Measurements from ENCODE around the gene TULP1. TPM values are rescaled to one million over a fixed set of nuclear protein-coding genes. Genes with fewer than 3 reads are reported as not detected.

The TULP1 gene
- total RNA-seq, 1 experiment from 2014 or later = not detected

DNA sequence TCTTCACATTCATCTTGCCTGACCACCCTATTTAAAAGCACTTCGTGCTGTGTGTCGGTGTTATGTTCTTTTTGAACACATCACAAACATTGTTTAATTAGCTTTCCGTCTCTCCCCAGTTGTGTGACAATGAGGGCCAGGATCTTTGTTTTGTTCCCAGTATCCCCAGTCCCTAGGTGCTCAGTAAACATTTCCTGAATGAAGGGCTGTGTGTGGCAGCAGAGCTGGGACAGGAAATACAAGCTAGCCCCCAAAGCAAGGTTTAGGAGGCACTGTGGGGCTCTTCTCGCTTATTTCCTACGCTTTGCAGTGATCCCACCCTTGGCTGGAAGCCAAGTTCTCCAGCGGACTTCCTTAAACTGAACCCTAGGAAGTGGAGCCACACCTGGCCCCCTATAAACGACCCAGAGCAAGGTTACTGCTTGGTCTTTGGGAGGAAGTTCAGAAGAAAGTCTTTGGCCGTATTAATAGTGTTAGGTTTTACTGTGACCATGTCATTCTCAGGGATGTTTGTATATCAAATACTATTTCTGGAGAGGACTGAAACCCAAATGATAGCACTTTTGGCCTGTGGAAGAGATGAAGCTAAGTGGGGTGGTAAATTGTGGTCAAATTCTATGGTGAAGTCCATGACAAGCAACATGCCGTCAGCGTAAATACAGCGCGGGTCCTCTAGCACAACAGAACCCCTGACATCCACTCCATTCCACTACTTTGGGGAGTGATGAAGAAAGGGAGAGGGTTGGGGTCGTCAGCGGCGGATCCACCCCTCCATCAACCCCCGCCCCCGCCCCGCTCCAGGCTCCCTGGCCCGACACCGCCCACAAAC, 61.1 kb downstream of the TULP1 start:
- no TSS peak for BruUV-seq (replicated peaks)
- peaks cover 19% of the 10 kb centered on the region for H3K4me1 ChIP-seq (ENCODE audit: insufficient read depth, low read length)
- intact Hi-C loops (cut with micrococcal nuclease) = loop anchor here (2.0 kb wide), 1 partner anchor 15 kb away; no protein-coding TSS in a partner anchor
- no peak overlapping the region for H3K9ac ChIP-seq (ENCODE audit: low read length)
- no peaks in the 10 kb centered on the region for H3K9me3 ChIP-seq (ENCODE audit: low read length)
- no peak for TF ChIP-seq EZH2 (IDR thresholded peaks at IDR 0.05; ENCODE audit: low read length, unreplicated experiment)
- TF ChIP-seq, protein P1, sequence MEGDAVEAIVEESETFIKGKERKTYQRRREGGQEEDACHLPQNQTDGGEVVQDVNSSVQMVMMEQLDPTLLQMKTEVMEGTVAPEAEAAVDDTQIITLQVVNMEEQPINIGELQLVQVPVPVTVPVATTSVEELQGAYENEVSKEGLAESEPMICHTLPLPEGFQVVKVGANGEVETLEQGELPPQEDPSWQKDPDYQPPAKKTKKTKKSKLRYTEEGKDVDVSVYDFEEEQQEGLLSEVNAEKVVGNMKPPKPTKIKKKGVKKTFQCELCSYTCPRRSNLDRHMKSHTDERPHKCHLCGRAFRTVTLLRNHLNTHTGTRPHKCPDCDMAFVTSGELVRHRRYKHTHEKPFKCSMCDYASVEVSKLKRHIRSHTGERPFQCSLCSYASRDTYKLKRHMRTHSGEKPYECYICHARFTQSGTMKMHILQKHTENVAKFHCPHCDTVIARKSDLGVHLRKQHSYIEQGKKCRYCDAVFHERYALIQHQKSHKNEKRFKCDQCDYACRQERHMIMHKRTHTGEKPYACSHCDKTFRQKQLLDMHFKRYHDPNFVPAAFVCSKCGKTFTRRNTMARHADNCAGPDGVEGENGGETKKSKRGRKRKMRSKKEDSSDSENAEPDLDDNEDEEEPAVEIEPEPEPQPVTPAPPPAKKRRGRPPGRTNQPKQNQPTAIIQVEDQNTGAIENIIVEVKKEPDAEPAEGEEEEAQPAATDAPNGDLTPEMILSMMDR (conservative IDR thresholded peaks at IDR 0.05; ENCODE audit: low read depth, low read length) = no peak
- TF ChIP-seq EZH2phosphoT487 (IDR thresholded peaks at IDR 0.05; ENCODE audit: borderline replicate concordance, low read length) = no peak
- peaks cover 24% of the 10 kb centered on the region for H3K79me2 ChIP-seq (ENCODE audit: low read length)
- no peaks in the 10 kb centered on the region; the same call in 1 of the 2 replicates for H3K36me3 ChIP-seq (ENCODE audit: low read depth, low read length)
- ATAC-seq (no peak), DNase-seq (no peak)
- H3K4me2 ChIP-seq (ENCODE audit: low read length) = peak overlapping the region; percentile 80
- H3K27me3 ChIP-seq (ENCODE audit: low read length) = no peaks in the 10 kb centered on the region
- ChIA-PET CTCF (interaction anchor here (0.8 to 1.1 kb wide), 2 partner anchors 33 to 110 kb away, joined by 3 to 7 read pairs; partner anchors contain the start of gene PPARD), POLR2A (ENCODE audit: unreplicated experiment) (no interaction called here)
- peak overlapping the region; percentile 51 for H2AFZ ChIP-seq (ENCODE audit: low read length)
- H3K9me2 ChIP-seq (replicated peaks; ENCODE audit: low read length) = no peaks in the 10 kb centered on the region
- no peaks in the 10 kb centered on the region for H4K20me1 ChIP-seq (ENCODE audit: low read length)
- peak overlapping the region; percentile 79 for H3K4me3 ChIP-seq (ENCODE audit: low read length)
- no peaks in the 10 kb centered on the region for H3F3A ChIP-seq (ENCODE audit: low read length, unreplicated experiment)
- H3K27ac ChIP-seq (ENCODE audit: low read length) = no peak overlapping the region

DNA sequence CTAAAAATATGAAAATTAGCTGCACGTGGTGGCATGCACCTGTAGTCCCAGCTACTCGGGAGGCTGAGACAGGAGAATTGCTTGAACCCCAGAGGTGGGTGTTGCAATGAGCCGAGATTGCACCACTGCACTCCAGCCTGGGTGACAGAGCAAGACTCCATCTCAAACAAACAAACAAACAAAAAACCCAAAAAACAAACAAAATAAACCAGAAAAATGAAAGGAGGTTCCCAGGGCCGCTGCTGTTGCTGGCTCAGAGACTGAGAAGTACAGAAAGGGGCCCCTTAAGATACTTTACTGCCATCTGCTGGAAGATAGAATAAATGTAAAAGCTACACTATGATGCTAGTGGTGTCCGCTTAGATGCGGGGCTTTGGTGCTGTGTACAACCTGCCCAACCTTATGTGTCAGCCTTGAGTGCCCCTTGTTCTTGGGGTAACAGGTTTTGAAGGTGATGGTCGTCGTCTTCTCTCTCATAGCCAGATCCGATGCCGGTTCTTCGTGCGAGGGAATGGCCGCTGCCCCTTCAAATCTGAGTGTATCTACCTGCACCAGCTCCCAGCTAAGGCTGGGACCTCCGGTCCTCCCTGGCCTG, 63.3 kb downstream of the TULP1 start:
- peak overlapping the region; percentile 39 for H3K27ac ChIP-seq (ENCODE audit: low read length)
- ChIA-PET CTCF (interaction anchor here (0.8 to 1.5 kb wide), 7 partner anchors 18 to 131 kb away, joined by 3 to 29 read pairs (median 4); partner anchors contain the start of genes PPARD and RPL10A), POLR2A (ENCODE audit: unreplicated experiment) (interaction anchor here (0.5 to 0.6 kb wide), 2 partner anchors 68 to 1032 kb away, joined by 4 to 14 read pairs; no protein-coding TSS in a partner anchor)
- no peaks in the 10 kb centered on the region for H3K27me3 ChIP-seq (ENCODE audit: low read length)
- ATAC-seq = peak; percentile 70
- no peak overlapping the region for H3K4me3 ChIP-seq (ENCODE audit: low read length)
- no TSS peak for BruUV-seq (replicated peaks)
- H3K4me2 ChIP-seq (ENCODE audit: low read length) = 0 out of 2 replicates have a peak overlapping the region, but pooled peaks have one; percentile 26
- 0 out of 2 replicates have a peak overlapping the region, but pooled peaks have one; percentile 19 for H2AFZ ChIP-seq (ENCODE audit: low read length)
- TF ChIP-seq, protein P1 (conservative IDR thresholded peaks at IDR 0.05; ENCODE audit: low read depth, low read length) = peak; percentile 80
- TF ChIP-seq EZH2 (IDR thresholded peaks at IDR 0.05; ENCODE audit: low read length, unreplicated experiment) = no peak
- peaks cover 18% of the 10 kb centered on the region for H3K79me2 ChIP-seq (ENCODE audit: low read length)
- intact Hi-C loops (cut with micrococcal nuclease) = loop anchor here (1.0 kb wide), 3 partner anchors 34 to 152 kb away; partner anchors contain the start of genes DEF6 and PPARD
- no peaks in the 10 kb centered on the region for H4K20me1 ChIP-seq (ENCODE audit: low read length)
- H3F3A ChIP-seq (ENCODE audit: low read length, unreplicated experiment) = no peaks in the 10 kb centered on the region
- peaks cover 19% of the 10 kb centered on the region for H3K4me1 ChIP-seq (ENCODE audit: insufficient read depth, low read length)
- H3K9me2 ChIP-seq (replicated peaks; ENCODE audit: low read length) = no peaks in the 10 kb centered on the region
- H3K9me3 ChIP-seq (ENCODE audit: low read length) = no peaks in the 10 kb centered on the region
- H3K36me3 ChIP-seq (ENCODE audit: low read depth, low read length) = no peaks in the 10 kb centered on the region
- DNase-seq = peak; percentile 91
- H3K9ac ChIP-seq (ENCODE audit: low read length) = peak overlapping the region; percentile 5; the same call in 1 of the 2 replicates
